AG04450 (cell line): Measurements from ENCODE around the gene SEMA4D. TPM values are rescaled to one million over a fixed set of nuclear protein-coding genes. Genes with fewer than 3 reads are reported as not detected.

ENCODE experiments used
- CTCF ChIA-PET: fragments of 300-600, 350-600 bp; formaldehyde crosslinking; extraction: SDS; loops from one replicate; lab custom pipeline; 2022; ENCODE audit warnings: antibody characterized with exemption, inconsistent platforms; lab: Charles Lee
- POLR2A ChIA-PET: fragments of 350-600 bp; formaldehyde crosslinking; extraction: SDS; loops from one replicate; lab custom pipeline; 2021; ENCODE audit warnings: antibody characterized with exemption, inconsistent platforms; lab: Yijun Ruan, JAX
- DNase-seq: peaks from one replicate; pipeline ENCODE4 v3.0.0-alpha.2; 2011; ENCODE audit warnings: low read depth, low spot score
- H3K27ac ChIP-seq: one replicate; pipeline ENCODE4 v1.5.1; 2012; ENCODE audit warnings: low read depth, low read length, control low read depth
- H3K27me3 ChIP-seq: one replicate; pipeline ENCODE4 v1.6.0; 2012; ENCODE audit warnings: low read length; ENCODE audit not compliant: control insufficient read depth, insufficient read depth
- H3K4me3 ChIP-seq: 2 replicates; pipeline ENCODE4 v1.5.1; 2011; ENCODE audit warnings: mild to moderate bottlenecking, low read depth, low read length, control low read depth
- H3K9me3 ChIP-seq: 2 replicates; pipeline ENCODE4 v1.5.1; 2012; ENCODE audit warnings: low read length; ENCODE audit not compliant: control insufficient read depth, insufficient read depth
- polyA plus RNA-seq: library from polyadenylated mRNA; depleted of rRNA; stranded (reverse); fragments of >200 nt; gene quantifications from 2 replicates; pipeline ENCODE4 v1.2.3, GENCODE V29; 2011
- TF ChIP-seq, protein P1 (sequence below): IDR thresholded peaks from 2 replicates; pipeline ENCODE4 v1.5.1; 2011; ENCODE audit warnings: low read depth, low read length, control low read depth, inconsistent platforms

The SEMA4D gene
- polyA plus RNA-seq, 1 experiment = 2.8 TPM

DNA sequence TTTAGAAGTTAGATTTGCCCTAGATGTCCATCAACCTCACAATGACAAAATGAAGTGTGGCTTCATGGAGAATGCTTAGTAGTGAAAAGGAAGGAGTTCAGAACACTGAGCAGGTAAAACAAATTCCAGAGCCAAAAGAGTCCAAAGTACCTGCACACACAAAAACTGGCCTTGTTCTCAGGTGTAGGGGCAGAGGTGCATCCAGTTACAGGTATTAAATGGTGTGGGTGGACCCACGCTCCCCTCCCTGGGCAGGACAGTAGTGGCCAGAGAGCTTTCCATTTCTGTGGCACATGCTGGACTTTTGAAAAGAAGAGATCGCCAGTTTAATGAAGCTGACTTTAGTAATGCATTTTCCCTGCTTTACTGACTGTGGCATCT lies 132.4 kb downstream of the SEMA4D start:
- no peaks in the 10 kb centered on the region for H3K27me3 ChIP-seq
- CTCF ChIA-PET = no interaction called here
- TF ChIP-seq, protein P1, sequence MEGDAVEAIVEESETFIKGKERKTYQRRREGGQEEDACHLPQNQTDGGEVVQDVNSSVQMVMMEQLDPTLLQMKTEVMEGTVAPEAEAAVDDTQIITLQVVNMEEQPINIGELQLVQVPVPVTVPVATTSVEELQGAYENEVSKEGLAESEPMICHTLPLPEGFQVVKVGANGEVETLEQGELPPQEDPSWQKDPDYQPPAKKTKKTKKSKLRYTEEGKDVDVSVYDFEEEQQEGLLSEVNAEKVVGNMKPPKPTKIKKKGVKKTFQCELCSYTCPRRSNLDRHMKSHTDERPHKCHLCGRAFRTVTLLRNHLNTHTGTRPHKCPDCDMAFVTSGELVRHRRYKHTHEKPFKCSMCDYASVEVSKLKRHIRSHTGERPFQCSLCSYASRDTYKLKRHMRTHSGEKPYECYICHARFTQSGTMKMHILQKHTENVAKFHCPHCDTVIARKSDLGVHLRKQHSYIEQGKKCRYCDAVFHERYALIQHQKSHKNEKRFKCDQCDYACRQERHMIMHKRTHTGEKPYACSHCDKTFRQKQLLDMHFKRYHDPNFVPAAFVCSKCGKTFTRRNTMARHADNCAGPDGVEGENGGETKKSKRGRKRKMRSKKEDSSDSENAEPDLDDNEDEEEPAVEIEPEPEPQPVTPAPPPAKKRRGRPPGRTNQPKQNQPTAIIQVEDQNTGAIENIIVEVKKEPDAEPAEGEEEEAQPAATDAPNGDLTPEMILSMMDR = no peak
- DNase-seq = no peak
- no peaks in the 10 kb centered on the region; the same call in 1 of the 2 replicates for H3K9me3 ChIP-seq
- H3K4me3 ChIP-seq = no peak overlapping the region
- no peak overlapping the region for H3K27ac ChIP-seq
- POLR2A ChIA-PET = interaction anchor here (0.6 kb wide), 1 partner anchor 18 kb away, joined by 7 read pairs; no protein-coding TSS in a partner anchor

DNA sequence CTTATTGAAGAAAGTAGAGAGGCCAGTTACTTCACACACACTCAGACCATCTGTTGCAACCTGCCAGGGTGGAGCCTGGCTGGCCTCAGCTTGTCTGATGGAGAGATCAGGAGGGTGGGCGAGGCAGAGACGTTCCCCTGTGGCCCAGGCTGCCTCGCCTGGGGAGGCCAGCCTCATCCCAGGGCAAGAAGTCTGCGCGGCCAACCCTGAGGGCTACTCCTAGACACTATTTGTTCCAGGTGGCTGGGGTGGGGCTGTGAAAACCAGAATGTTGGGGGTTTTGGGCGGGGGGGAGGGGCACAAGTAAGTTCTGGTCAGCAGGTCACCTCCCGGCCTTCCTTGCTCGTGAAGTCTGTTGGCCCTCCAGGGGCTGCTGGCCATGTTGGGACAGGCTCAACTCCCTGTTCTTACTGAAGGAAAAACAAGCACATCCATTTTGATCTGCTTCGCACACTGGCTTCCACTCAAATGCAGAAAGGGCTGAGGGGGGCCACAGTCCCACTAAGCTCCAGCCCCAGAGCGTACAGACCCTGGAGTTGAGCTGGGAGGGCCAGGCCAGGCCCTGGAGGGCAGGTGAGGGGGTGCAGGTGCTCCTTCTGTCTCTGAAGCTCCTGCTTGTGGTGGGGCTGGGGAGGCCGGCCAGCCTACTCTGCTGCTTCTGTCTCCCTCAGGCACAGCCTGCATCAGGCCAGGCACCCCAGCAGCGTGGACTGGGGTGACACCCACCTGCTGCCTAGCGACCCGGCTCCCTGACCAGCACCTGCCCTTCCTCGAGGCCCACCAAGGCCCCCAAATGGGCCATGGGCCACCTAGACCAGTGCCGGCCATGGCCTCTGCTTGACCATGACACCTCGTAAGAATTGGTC lies 133.0 kb downstream of the SEMA4D start:
- ChIA-PET POLR2A (interaction anchor here (0.6 kb wide), 1 partner anchor 18 kb away, joined by 7 read pairs; no protein-coding TSS in a partner anchor), CTCF (no interaction called here)
- TF ChIP-seq, protein P1 = no peak
- Histone ChIP-seq H3K27me3 (no peaks in the 10 kb centered on the region), H3K27ac (no peak overlapping the region), H3K9me3 (no peaks in the 10 kb centered on the region; the same call in 1 of the 2 replicates), H3K4me3 (no peak overlapping the region)
- DNase-seq = no peak

DNA sequence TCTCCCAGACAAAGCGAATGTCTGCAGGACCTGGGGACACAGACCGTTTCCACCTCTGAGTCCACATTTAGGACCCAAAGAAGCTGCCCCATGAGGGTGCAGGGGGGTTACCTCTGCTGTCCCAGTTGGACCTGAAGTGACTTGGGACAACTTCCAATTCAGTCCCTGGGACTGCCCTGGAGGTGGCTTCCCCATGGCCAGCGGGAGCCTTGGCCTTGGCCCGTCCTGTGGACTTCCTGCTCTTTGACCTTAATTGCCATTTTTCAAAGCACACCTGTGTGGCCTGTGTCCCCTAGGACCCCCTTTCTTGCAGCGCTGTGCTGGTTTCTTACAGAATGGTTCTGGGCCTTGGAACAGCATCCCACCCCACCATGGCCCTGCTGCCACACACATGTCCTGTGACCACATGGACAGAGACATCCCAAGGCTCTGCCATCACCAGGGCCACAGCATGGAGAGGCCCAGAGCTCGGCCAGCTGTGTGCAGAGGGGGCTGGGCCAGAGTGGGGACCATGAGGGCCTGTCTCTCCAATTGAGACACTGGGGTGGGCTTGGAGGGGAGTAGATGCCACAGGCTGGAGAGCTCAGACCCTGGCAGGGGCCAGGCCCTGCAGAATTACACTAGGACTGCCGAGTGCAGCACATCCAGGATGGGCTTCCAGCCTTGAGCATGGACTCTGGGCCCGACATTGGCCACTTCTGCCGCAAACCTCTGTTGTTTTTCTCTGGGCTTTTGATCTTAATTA lies 133.8 kb downstream of the SEMA4D start:
- ChIA-PET CTCF (no interaction called here), POLR2A (no interaction called here)
- no peaks in the 10 kb centered on the region for H3K27me3 ChIP-seq
- H3K9me3 ChIP-seq = no peaks in the 10 kb centered on the region; the same call in 1 of the 2 replicates
- DNase-seq = no peak
- TF ChIP-seq, protein P1 = no peak
- H3K27ac ChIP-seq = no peak overlapping the region
- H3K4me3 ChIP-seq = no peak overlapping the region

DNA sequence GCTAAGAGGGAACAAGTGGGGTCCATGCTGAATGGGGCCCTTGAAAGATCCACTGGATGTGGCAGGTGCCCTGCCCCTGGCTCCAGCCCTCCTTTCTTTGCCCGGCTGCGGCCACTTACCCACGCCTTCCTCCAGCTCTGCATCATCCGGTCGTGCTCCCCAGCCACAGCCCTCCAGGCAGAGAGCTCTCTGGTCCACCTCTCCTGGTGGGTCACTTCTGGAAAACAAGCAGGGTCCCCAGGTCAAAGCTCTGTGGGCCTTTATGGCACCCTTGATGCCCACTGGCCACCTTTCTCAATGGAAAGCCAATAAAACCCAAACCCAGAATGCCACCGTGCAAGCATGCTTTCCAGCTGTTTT lies 134.6 kb downstream of the SEMA4D start:
- Histone ChIP-seq H3K9me3 (no peaks in the 10 kb centered on the region; the same call in 1 of the 2 replicates), H3K27me3 (no peaks in the 10 kb centered on the region), H3K27ac (no peak overlapping the region), H3K4me3 (no peak overlapping the region)
- CTCF ChIA-PET = no interaction called here
- no peak for DNase-seq
- POLR2A ChIA-PET = no interaction called here
- TF ChIP-seq, protein P1 = no peak
